ENCODE measurements around the gene CEP55.
"Not testable (repeated sequence)": the region's sequence is repeated elsewhere in the genome, so short reads cannot be mapped to it uniquely, and the experiment has no call there.

The CEP55 gene

GRCh38 chr10:93496322-93497041 is at the start of gene CEP55:
Gene CEP55, plus strand, starts transcription at chr10:93496612. Its CDS starts 3,440 bp downstream, at chr10:93500052.
- FAIRE-seq: peak; percentile 61

DNA sequence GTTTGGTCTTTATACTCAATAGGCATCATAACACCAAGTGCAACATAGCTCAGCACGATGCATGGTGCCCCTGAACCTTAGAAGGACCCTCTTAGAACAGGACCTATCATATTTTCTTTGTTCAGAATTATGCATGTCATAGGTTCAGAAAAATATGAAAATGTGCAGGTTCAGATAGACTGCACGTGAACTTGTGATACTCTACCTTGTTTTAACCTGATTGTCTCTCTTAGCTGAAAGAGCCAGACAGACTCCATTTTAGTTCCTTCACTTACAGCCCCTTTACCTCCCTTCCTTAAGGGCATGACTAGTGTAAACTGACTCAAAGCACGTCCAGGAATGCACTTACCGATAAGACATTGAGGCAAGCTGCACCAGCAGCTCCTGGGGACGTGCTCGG is 49.4 kb upstream of the CEP55 start:
- FAIRE-seq: no peak

GRCh38 chr10:93447970-93448369 is 48.4 kb upstream of the CEP55 start:
- FAIRE-seq: no peak

DNA sequence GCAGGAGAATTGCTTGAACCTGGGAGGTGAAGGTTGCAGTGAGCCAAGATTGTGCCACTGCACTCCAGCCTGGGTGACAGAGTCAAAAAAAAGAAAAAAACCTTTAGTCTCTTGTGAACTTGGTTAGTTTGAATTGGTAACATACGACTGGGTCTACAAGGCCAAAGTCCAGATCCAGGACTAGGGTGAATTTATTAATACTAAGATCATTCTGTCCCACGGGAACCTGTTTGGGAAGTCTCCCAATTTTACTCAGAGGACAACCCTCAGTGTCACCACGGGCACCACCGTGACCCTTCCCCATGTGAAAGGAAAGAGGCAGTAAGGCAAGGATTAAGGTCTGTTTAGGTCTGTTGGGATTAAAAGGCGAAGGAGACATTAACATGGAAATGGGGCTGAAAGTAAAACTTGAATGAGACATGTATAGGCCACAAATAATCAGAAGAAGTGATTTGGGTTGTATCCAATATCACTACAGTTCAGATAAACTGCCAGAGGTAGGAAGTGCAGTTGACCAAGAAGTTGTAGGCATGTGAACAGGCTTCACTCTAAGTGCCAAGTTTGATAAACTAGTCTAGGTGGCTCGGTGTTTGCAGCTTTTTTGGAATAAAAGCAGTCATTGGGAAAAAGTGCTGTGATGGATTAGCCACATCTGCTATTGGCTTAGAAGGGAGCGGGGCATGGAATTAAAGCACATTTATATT is 45.0 kb upstream of the CEP55 start:
- FAIRE-seq: no peak

- no peak for FAIRE-seq
Measured at GRCh38 chr10:93452143-93452542, 44.3 kb upstream of the CEP55 start.

- no peak for FAIRE-seq
Measured at GRCh38 chr10:93454146-93454545, 42.3 kb upstream of the CEP55 start.

DNA sequence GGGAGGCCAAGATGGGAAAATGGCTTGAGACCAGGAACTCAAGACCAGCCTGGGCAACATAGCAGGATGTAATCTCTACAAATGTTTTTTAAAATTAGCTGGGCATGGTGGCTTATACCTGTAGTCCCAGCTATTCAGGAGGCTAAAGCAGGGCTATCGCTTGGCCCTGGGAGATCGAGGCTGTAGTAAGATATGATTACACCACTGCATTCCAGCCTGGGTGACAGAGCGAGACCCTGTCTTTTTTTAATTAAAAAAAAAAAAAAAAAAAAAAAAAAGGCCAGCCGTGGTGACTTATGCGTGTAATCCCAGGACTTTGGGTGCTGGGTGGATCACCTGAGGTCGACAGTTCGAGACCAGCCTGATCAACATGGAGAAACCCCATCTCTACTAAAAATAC is 41.7 kb upstream of the CEP55 start:
- no peak for FAIRE-seq

GRCh38 chr10:93456480-93456879 is 39.9 kb upstream of the CEP55 start:
- no peak for FAIRE-seq

DNA sequence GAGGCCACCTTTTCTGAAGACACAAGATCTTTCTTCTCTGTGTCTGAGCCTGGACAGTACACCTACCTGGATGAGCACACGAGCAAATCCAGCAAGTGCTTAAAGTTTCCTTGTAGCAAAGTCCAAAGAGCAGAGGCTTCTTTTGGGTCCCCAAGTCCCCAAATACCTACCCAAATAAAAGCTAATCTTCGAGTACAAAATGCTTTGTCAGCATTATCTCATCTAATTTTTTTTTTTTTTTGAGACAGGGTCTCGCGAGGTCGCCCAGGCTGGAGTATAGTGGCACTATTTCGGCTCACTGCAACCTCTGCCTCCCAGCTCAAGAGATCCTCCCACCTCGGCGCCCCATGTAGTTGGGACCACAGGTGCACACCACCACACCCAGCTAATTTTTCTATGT is 38.9 kb upstream of the CEP55 start:
- no peak for FAIRE-seq

DNA sequence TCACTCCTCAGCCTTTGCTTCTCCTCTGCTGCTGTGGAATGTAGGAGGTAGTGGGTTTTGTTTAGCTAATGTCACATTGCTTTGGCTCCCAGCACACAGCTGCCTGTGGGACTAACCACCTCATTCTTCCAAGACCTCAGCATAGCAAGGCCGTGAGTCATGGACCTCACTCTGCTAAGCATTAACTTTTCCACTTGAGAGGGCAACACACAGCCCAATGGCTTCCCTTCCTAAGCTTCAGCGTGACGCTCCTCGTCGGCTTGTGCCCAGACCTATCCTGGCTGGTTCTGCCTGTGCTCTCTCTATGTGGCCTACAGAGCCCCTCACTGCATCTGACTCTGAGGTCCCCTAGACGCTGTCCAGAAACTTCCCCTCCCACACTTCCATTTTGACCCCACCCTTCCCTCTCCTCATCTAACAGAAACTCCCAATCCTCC is 37.6 kb upstream of the CEP55 start:
- peak; percentile 89 for FAIRE-seq

DNA sequence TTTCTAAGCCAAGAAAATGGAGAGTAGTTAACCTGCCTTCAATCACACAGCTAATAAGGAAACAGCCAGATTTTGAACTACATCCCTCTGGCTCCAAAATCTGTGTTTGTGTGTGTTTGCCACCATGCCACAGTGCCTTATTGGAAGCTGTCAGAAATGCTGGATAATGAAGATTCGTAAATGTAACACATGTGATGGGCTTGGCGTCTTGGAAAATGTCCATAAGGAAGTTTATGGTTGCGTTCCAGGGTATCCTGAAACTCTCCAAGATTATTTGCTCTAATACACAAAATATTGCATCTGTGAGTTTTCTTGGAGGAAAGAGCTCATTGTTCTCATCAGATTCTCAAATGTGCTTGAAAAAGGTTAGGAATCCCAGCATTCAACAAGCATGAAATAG is 36.9 kb upstream of the CEP55 start:
- FAIRE-seq: no peak

GRCh38 chr10:93461109-93461806 is 35.2 kb upstream of the CEP55 start:
- no peak for FAIRE-seq

DNA sequence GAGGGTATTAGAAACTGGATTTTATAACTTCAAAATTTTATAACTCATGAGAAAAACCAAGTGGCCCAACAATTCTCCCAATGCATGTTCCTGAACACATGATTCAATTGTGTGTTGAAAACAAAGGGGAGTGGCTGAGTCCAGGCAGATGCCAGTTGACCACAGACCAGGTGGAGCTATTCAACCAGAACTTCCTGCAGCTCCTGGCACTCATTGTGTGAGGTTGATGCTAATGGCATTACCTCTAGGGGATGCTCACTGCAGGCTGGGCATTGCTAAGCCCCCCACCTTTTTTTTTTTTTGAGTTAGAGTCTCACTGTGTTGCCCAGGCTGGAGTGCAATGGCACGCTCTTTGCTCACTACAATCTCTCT is 34.6 kb upstream of the CEP55 start:
- no peak for FAIRE-seq

- no peak for FAIRE-seq
Measured at GRCh38 chr10:93462371-93462770, 34.0 kb upstream of the CEP55 start.

DNA sequence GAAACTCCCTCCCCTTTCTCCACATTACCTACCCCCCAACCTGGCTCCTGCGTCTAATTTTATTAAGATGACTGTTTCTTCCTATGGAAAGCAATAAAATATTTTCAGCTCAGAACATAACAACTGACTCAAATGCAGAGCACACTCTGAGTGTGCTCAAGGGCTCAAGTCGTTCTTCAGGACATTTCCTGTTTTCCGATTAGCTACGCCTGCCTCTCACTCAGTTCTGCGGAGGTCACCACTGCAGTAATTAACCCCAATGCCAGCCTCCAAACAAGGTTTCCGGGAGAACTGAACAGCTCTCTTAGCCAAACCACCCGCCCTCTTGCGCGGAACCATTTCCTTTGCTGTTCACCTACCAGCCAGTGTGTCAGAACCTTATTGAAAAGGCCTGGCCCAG is 33.5 kb upstream of the CEP55 start:
- no peak for FAIRE-seq

GRCh38 chr10:93463723-93464476 is 32.5 kb upstream of the CEP55 start:
- no peak for FAIRE-seq

DNA sequence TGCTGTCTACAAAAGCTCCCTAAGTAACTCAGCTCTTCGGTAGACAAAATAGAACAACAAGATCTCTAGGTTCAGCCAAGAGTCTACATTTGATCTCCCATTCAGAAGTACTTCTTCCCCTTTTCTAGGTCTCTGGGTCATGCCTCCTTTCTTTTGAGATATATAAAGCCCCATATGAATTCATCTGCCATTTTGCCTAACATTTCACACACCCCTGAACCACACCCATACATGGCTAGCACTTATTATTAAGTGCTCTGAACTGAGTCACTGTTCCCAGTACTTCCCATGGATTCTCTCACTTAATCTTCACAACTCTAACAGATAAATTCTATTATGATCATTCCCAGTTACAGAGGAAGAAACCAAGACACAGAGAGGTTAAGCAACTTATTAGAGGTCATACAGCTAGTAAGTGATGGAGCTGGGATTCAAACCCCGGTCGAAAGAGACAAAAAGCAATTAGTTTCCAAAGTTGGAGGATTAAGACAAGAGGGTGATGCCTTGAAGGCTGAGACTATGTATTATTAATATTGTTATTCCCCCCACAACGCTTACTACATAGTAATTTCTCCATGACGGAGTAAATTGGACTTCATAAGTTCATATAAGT is 31.5 kb upstream of the CEP55 start:
- no peak for FAIRE-seq

DNA sequence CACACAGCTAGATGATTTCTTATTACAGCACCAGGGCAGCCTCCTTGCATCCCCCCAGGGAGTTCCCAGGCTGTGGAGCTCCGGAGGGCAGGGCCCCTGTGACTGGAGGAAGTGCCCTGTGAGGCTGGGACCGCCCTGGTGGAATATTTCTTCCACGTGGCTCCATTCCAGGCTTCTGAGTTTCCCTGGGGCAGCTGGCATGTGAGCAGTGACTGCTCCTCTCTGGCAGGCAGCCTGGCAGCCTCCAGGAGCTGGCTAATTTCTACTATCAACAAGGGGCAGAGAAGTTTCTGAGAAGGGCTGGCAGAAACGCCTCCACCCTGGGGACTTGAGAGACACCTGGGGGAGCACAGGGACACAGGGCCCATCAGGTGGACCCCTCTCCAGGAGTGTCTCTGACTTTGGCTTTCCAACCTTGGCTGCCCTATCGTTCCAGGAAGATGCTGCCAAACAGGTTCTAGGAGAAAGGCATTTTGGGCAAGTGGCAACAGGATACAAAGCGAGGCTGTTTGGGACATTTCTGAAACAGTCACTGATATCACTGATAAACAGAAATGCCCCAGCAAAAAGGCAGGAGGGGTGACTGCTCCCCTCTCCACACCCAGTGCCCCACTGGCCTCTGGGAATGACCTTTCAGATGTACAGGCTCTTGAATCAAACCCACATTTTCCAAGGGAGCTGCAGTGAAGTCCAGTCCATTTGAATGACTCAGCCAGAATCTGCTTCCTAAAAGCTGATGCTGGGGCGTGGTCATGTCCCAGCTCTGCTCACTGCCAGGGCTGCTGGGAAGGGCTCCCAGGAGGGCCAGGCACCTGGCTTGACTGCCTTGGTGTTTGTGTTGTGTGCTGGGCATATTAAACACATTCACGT is 30.4 kb upstream of the CEP55 start:
- no peak for FAIRE-seq

GRCh38 chr10:93467635-93468034 is 28.8 kb upstream of the CEP55 start:
- FAIRE-seq: not testable (repeated sequence)

GRCh38 chr10:93468461-93469213 is 27.8 kb upstream of the CEP55 start:
- FAIRE-seq: no peak

GRCh38 chr10:93469454-93469853 is 27.0 kb upstream of the CEP55 start:
- no peak for FAIRE-seq

Measured in TTC549 (cell line).